ENCODE results near the gene MOGAT1.

MOGAT1 gene

GRCh38 chr2:222652491-222653255 lies 18.8 kb upstream of the MOGAT1 start:
- peak overlapping the region; percentile 4 for H3K4me3 ChIP-seq (ENCODE audit: low read length)

GRCh38 chr2:222653280-222653679 lies 18.2 kb upstream of the MOGAT1 start:
- no peak for DNase-seq (ENCODE audit: low read depth)
- peak overlapping the region; percentile 4 for H3K4me3 ChIP-seq (ENCODE audit: low read length)
- TF ChIP-seq CTCF (IDR thresholded peaks at IDR 0.05; ENCODE audit: insufficient read depth, low read depth, low read length, missing control alignments) = no peak

More at GRCh38 chr2:222652491-222653255, 18.8 kb upstream of the MOGAT1 start:
- no peak for TF ChIP-seq CTCF (IDR thresholded peaks at IDR 0.05; ENCODE audit: insufficient read depth, low read depth, low read length, missing control alignments)
- DNase-seq (ENCODE audit: low read depth) = peak; percentile 73

- TF ChIP-seq CTCF (IDR thresholded peaks at IDR 0.05; ENCODE audit: insufficient read depth, low read depth, low read length, missing control alignments) = no peak
- peak; percentile 97 for DNase-seq (ENCODE audit: low read depth)
- H3K4me3 ChIP-seq (ENCODE audit: low read length) = peak within 1 kb of the TSS; percentile 92
Observed at GRCh38 chr2:222655787-222656525, 15.5 kb upstream of the MOGAT1 start, which contains the start of gene FARSB. Gene FARSB, minus strand, starts transcription at chr2:222656092. Its CDS starts 19 bp downstream, at chr2:222656073.

- no peak for TF ChIP-seq CTCF (IDR thresholded peaks at IDR 0.05; ENCODE audit: insufficient read depth, low read depth, low read length, missing control alignments)
- H3K4me3 ChIP-seq (ENCODE audit: low read length) = peak overlapping the region; percentile 92
- DNase-seq (ENCODE audit: low read depth) = no peak
Observed at GRCh38 chr2:222656526-222657446, 14.7 kb upstream of the MOGAT1 start.

- no peak for DNase-seq (ENCODE audit: low read depth)
- no peak overlapping the region for H3K4me3 ChIP-seq (ENCODE audit: low read length)
- TF ChIP-seq CTCF (IDR thresholded peaks at IDR 0.05; ENCODE audit: insufficient read depth, low read depth, low read length, missing control alignments) = no peak
Observed at GRCh38 chr2:222663479-222663878, 8.0 kb upstream of the MOGAT1 start.

- no peak for DNase-seq (ENCODE audit: low read depth)
- TF ChIP-seq CTCF (IDR thresholded peaks at IDR 0.05; ENCODE audit: insufficient read depth, low read depth, low read length, missing control alignments) = no peak
- H3K4me3 ChIP-seq (ENCODE audit: low read length) = no peak overlapping the region
Observed at GRCh38 chr2:222668494-222669154, 2.8 kb upstream of the MOGAT1 start.

All from epithelial cell of esophagus (primary cell).